Breast epithelium (tissue), 4 donors: ENCODE measurements around the gene TMEM178B. TPM values are rescaled to one million over a fixed set of nuclear protein-coding genes. Genes with fewer than 3 reads are reported as not detected.

Source experiments
- DNase-seq, 2 donors: peaks; one replicate each; pipeline ENCODE4 v3.0.0-alpha.2; 2019; ENCODE audit warnings: low spot score in 2 of 2
- H3K27ac ChIP-seq, 2 donors: fragments of 200-600 bp; sonication (generic) in 1 of 2; one replicate each; pipeline ENCODE4 v1.5.1; 2016 to 2019; ENCODE audit warnings: mild to moderate bottlenecking in 1 of 2
- H3K27me3 ChIP-seq, 2 donors: fragments of 200-600 bp; sonication (generic) in 1 of 2; one replicate each; pipeline versions ENCODE4 v1.5.1 to v1.6.0; 2017 to 2019; ENCODE audit warnings: control low read depth in 1 of 2, mild to moderate bottlenecking in 1 of 2
- H3K36me3 ChIP-seq: fragments of 200-600 bp; one replicate; pipeline ENCODE4 v1.5.1; 2019
- H3K4me1 ChIP-seq, 2 donors: fragments of 200-600 bp; sonication (generic); one replicate each; pipeline ENCODE4 v1.5.1; 2016 to 2019; ENCODE audit warnings: control low read depth in 1 of 2
- H3K4me3 ChIP-seq, 3 donors: fragments of 200-600 bp; sonication (generic); 1 replicate in 2 of 3; 2 replicates in 1 of 3; pipeline ENCODE4 v1.5.1; 2016 to 2019; ENCODE audit warnings: mild to moderate bottlenecking in 3 of 3, moderate library complexity in 2 of 3
- H3K9me3 ChIP-seq, 2 donors: fragments of 200-600 bp; sonication (generic) in 1 of 2; one replicate each; pipeline ENCODE4 v1.5.1; 2016 to 2019; ENCODE audit warnings: control low read depth in 1 of 2
- POLR2A ChIP-seq: fragments of 450-650 bp; IDR thresholded peaks from one replicate; pipeline ENCODE4 v1.6.1; 2016; ENCODE audit warnings: antibody characterized with exemption, mild to moderate bottlenecking, moderate library complexity
- POLR2AphosphoS5 ChIP-seq, 3 donors: sonication (generic); formaldehyde crosslinking; IDR thresholded peaks; one replicate each; pipeline ENCODE4 v1.6.1; 2017; ENCODE audit warnings: antibody characterized with exemption in 3 of 3
- intact Hi-C: fragments of 100-400 bp; cut with DNase I; formaldehyde crosslinking; loops from one replicate; pipeline ENCODE4 v1.15.1; 2023; ENCODE audit warnings: low total_unique reads
- total RNA-seq, 3 donors: library from RNA; depleted of rRNA; stranded (reverse); fragments of >200 nt; gene quantifications; one replicate each; pipeline ENCODE4 v1.1.0, GENCODE V29; 2016
- TF ChIP-seq, protein P1 (sequence below), 3 donors: fragments of 450-650 bp; IDR thresholded peaks; one replicate each; pipeline ENCODE4 v1.5.1; 2016 to 2017; ENCODE audit warnings: antibody characterized with exemption in 3 of 3, mild to moderate bottlenecking in 3 of 3, moderate library complexity in 3 of 3

Gene TMEM178B
- total RNA-seq, 3 donors from 2014 or later = 0.33 to 0.88 (median 0.64) TPM

DNA sequence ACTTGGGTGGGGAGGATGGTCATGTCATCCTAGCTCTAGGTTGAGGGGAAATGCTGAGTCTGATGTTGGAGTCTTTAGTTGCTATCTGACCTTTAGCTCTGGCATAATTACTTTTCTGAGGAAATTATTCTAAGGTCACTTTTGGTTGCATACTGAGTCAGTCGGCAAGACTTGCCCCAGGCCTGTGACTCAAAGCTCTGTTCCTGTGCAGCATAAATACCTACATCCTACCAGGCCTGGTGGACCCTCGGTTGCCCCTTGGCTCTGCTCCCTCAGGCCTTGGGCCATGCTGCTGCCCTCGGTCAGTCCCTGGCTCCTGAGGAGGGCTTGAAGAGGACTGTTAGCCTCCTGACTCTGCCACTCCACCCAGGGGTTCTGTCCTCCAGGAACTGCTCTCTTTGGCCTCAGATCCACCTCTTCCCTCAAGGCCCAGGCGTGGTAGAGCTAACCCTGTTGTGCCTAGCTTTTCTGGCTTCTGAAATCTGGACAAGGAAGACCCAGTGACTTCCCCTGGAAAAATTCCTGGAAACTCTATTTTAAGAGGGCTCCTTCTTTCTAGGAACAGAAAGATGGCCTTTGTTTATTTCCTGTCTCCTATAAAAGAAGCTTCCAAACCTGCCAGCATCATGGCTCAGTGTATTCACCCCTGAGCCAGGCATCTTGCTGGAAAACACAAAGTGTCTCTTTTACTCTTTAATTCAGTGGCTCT is 71.2 kb downstream of the TMEM178B start:
- H3K27ac ChIP-seq = no peak overlapping the region
- H3K9me3 ChIP-seq = peaks cover 0 to 7% of the 10 kb centered on the region in 2 donors
- H3K4me1 ChIP-seq = no peaks in the 10 kb centered on the region
- intact Hi-C loops = no loop called here
- TF ChIP-seq, protein P1, sequence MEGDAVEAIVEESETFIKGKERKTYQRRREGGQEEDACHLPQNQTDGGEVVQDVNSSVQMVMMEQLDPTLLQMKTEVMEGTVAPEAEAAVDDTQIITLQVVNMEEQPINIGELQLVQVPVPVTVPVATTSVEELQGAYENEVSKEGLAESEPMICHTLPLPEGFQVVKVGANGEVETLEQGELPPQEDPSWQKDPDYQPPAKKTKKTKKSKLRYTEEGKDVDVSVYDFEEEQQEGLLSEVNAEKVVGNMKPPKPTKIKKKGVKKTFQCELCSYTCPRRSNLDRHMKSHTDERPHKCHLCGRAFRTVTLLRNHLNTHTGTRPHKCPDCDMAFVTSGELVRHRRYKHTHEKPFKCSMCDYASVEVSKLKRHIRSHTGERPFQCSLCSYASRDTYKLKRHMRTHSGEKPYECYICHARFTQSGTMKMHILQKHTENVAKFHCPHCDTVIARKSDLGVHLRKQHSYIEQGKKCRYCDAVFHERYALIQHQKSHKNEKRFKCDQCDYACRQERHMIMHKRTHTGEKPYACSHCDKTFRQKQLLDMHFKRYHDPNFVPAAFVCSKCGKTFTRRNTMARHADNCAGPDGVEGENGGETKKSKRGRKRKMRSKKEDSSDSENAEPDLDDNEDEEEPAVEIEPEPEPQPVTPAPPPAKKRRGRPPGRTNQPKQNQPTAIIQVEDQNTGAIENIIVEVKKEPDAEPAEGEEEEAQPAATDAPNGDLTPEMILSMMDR (IDR thresholded peaks at IDR 0.05) = no peak
- TF ChIP-seq POLR2A (no peak), POLR2AphosphoS5 (IDR thresholded peaks at IDR 0.05) (no peak)
- no peak for DNase-seq
- no peaks in the 10 kb centered on the region for H3K27me3 ChIP-seq
- H3K36me3 ChIP-seq = no peaks in the 10 kb centered on the region
- H3K4me3 ChIP-seq = no peak overlapping the region

DNA sequence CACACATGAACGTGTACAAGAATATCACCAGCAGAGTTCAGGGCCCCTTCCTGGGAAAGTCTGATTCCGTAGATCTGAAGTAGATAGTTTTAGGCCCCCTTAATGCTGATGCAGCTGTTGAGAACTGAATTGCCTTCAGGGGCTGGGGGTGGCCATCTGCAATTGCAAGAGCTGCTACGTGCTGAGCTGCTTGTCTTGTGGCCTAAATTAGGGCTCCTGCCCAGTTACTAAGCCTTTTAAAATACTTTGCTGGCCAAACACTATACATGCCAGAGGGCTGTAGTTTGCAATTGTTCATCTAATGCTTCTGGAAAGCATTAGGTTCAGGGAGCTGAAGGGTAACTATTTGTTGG is 71.7 kb downstream of the TMEM178B start:
- Histone ChIP-seq H3K27me3 (no peaks in the 10 kb centered on the region), H3K9me3 (peaks cover 0 to 7% of the 10 kb centered on the region in 2 donors), H3K36me3 (no peaks in the 10 kb centered on the region), H3K4me1 (no peaks in the 10 kb centered on the region), H3K4me3 (no peak overlapping the region), H3K27ac (no peak overlapping the region)
- intact Hi-C loops = no loop called here
- DNase-seq = no peak
- TF ChIP-seq, protein P1 (IDR thresholded peaks at IDR 0.05) = no peak
- TF ChIP-seq POLR2A (no peak), POLR2AphosphoS5 (IDR thresholded peaks at IDR 0.05) (no peak)

DNA sequence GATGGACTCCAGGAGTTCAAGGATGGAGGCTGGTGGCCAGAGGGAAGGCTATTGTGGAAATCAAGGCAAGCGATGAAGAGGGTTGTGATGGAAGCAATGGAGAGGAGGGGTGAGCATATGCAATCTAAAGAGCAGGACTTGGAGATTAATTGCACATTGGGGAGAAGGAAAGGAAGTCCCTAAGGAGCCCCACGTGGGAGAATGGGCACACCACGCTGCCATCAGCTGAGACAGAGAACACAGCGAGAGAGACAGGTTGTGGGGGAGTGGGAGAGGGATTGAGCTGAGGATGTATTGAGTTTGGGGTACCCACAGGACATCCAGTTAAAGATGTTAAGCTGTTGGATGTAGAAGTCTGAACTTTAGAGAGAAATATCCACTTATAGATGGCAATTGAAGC is 73.6 kb downstream of the TMEM178B start:
- Histone ChIP-seq H3K4me1 (no peaks in the 10 kb centered on the region), H3K4me3 (no peak overlapping the region), H3K9me3 (no peaks in the 10 kb centered on the region), H3K27ac (no peak overlapping the region), H3K36me3 (no peaks in the 10 kb centered on the region), H3K27me3 (no peaks in the 10 kb centered on the region)
- no peak for DNase-seq
- TF ChIP-seq POLR2A (no peak), POLR2AphosphoS5 (IDR thresholded peaks at IDR 0.05) (no peak)
- TF ChIP-seq, protein P1 (IDR thresholded peaks at IDR 0.05) = no peak
- intact Hi-C loops = no loop called here

DNA sequence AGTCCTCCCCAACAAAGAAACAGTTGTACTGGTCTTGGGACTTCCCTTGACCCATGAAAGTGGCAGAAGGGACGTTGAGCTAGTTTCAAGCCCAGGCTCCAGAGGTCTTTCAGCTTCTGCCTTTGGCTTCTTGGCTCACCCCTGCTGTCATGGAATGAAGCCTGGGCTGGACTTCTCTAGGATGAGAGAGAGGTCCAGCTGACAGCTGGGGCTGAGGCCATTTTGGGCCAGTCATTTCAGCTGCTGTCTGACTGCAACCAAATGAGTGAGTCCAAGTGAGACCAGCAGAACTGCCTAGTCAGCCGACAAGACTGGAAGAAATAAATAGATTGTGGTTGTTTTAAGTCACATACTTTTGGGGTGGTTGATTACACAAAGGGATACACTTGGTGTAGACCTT is 76.6 kb downstream of the TMEM178B start:
- Histone ChIP-seq H3K27ac (no peak overlapping the region), H3K9me3 (no peaks in the 10 kb centered on the region), H3K36me3 (no peaks in the 10 kb centered on the region), H3K27me3 (no peaks in the 10 kb centered on the region), H3K4me3 (no peak overlapping the region), H3K4me1 (no peaks in the 10 kb centered on the region)
- DNase-seq = no peak
- intact Hi-C loops = no loop called here
- no peak for TF ChIP-seq POLR2AphosphoS5 (IDR thresholded peaks at IDR 0.05)
- TF ChIP-seq, protein P1 (IDR thresholded peaks at IDR 0.05) = no peak
- TF ChIP-seq POLR2A = no peak

DNA sequence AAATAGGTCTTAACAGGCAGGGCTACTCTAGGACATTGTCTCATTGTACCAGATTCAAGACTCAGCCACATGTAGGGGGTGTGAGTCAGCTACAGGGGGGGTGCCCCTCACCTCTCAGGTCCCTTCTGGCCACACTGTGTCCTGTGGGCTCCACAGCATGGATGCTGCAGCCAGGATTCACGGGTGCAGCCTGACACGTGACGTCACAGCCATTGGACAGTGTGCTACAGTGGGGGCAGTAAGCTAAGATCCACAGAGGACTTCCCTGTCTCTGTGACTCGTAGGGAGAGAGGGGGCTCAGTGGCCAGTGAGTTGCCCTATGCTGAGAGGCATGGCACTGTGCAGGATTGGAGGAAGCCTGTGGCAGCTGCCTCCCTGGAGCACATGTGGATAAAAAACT is 77.9 kb downstream of the TMEM178B start:
- DNase-seq = no peak
- H3K27me3 ChIP-seq = no peaks in the 10 kb centered on the region
- H3K27ac ChIP-seq = no peak overlapping the region
- H3K36me3 ChIP-seq = no peaks in the 10 kb centered on the region
- H3K4me1 ChIP-seq = no peaks in the 10 kb centered on the region
- no peaks in the 10 kb centered on the region for H3K9me3 ChIP-seq
- no peak overlapping the region for H3K4me3 ChIP-seq
- intact Hi-C loops = no loop called here
- TF ChIP-seq POLR2A (no peak), POLR2AphosphoS5 (IDR thresholded peaks at IDR 0.05) (no peak)
- TF ChIP-seq, protein P1 (IDR thresholded peaks at IDR 0.05) = no peak
